ENCODE measurements around the gene ADCY4.

The ADCY4 gene

DNA sequence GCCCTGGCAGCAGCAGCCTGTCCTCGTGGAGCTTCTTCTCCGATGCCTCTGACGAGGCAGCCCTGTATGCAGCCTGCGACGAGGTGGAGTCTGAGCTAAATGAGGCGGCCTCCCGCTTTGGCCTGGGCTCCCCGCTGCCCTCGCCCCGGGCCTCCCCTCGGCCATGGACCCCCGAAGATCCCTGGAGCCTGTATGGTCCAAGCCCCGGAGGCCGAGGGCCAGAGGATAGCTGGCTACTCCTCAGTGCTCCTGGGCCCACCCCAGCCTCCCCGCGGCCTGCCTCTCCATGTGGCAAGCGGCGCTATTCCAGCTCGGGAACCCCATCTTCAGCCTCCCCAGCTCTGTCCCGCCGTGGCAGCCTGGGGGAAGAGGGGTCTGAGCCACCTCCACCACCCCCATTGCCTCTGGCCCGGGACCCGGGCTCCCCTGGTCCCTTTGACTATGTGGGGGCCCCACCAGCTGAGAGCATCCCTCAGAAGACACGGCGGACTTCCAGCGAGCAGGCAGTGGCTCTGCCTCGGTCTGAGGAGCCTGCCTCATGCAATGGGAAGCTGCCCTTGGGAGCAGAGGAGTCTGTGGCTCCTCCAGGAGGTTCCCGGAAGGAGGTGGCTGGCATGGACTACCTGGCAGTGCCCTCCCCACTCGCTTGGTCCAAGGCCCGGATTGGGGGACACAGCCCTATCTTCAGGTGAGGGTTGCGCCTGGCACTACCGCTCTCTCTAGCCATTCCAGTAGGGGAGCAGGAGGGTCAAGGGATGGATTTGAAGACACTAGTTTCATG, 35.2 kb upstream of the ADCY4 start:
- no peak overlapping the region for H3K9ac ChIP-seq (ENCODE audit: insufficient read length, low read depth)
- peaks cover 2% of the 10 kb centered on the region for H3K4me1 ChIP-seq (ENCODE audit: insufficient read depth, insufficient read length)
- no peaks in the 10 kb centered on the region for H3K9me3 ChIP-seq (ENCODE audit: insufficient read depth, low read length)
- no peaks in the 10 kb centered on the region for H3K27me3 ChIP-seq (ENCODE audit: insufficient read depth, insufficient read length)
- no peak for DNase-seq (ENCODE audit: low read depth, low spot score)
- no peak overlapping the region for H3K4me3 ChIP-seq (ENCODE audit: insufficient read length, low read depth)
- no peak for TF ChIP-seq YY1 (IDR thresholded peaks at IDR 0.05; ENCODE audit: insufficient read depth, insufficient read length)
- TF ChIP-seq ZNF274 (IDR thresholded peaks at IDR 0.05; ENCODE audit: low read depth, low read length), result no peak
- no peak for TF ChIP-seq SUZ12 (IDR thresholded peaks at IDR 0.05; ENCODE audit: extremely low read depth, insufficient read depth, insufficient read length)
- peaks cover 15% of the 10 kb centered on the region for H3K36me3 ChIP-seq (ENCODE audit: insufficient read depth, insufficient read length, low read length)

DNA sequence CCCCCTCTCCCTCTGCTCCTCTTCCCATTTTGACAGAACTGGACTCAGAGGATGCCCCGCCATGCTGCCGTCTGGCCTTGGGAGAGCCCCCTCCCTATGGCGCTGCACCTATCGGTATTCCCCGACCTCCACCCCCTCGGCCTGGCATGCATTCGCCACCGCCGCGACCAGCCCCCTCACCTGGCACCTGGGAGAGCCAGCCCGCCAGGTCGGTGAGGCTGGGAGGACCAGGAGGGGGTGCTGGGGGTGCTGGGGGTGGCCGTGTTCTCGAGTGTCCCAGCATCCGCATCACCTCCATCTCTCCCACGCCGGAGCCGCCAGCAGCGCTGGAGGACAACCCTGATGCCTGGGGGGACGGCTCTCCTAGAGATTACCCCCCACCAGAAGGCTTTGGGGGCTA, 34.6 kb upstream of the ADCY4 start:
- DNase-seq (ENCODE audit: low read depth, low spot score), result no peak
- Histone ChIP-seq H3K4me1 (ENCODE audit: insufficient read depth, insufficient read length) (peaks cover 2% of the 10 kb centered on the region), H3K4me3 (ENCODE audit: insufficient read length, low read depth) (no peak overlapping the region), H3K36me3 (ENCODE audit: insufficient read depth, insufficient read length, low read length) (peaks cover 15% of the 10 kb centered on the region), H3K9ac (ENCODE audit: insufficient read length, low read depth) (no peak overlapping the region), H3K27me3 (ENCODE audit: insufficient read depth, insufficient read length) (no peaks in the 10 kb centered on the region), H3K9me3 (ENCODE audit: insufficient read depth, low read length) (no peaks in the 10 kb centered on the region)
- no peak for TF ChIP-seq ZNF274 (IDR thresholded peaks at IDR 0.05; ENCODE audit: low read depth, low read length)
- no peak for TF ChIP-seq SUZ12 (IDR thresholded peaks at IDR 0.05; ENCODE audit: extremely low read depth, insufficient read depth, insufficient read length)
- no peak for TF ChIP-seq YY1 (IDR thresholded peaks at IDR 0.05; ENCODE audit: insufficient read depth, insufficient read length)

DNA sequence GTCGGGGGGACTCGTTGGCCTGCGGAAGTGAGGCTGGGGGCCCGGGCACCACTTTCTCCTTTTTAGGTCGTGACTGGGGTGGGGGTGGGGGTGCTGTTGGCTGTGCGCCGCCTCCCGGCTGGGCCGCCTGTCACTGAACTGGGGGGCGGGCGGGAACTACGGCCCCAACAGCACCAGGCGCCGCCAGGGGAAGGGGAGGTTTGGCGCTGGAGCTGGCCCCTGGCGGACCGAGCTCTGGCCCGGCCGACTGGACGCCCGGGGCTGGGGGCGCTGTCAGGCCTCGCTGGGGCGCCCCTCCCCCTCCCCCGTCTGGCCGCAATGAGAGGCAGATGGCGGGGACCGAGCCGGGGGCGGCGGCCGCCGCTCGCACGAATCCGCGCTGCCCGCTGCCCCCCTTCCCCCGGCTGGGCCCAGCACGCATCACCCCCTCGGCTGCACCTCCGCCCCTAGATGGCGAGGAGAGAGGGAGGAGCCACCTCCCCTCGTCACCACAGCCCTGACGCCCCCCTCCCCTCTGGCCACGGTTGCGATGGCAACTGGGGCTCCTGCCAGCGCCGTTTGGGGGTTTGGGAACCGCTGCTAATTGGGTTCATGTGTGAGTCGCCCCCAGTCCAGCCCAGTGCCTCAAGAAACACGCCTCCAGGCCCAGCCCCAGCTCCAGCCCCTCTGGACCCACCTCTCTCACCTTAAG, 33.8 kb upstream of the ADCY4 start:
- Histone ChIP-seq H3K27me3 (ENCODE audit: insufficient read depth, insufficient read length) (no peaks in the 10 kb centered on the region), H3K9ac (ENCODE audit: insufficient read length, low read depth) (peak overlapping the region; percentile 74), H3K36me3 (ENCODE audit: insufficient read depth, insufficient read length, low read length) (peaks cover 12% of the 10 kb centered on the region), H3K4me3 (ENCODE audit: insufficient read length, low read depth) (peak overlapping the region; percentile 40), H3K4me1 (ENCODE audit: insufficient read depth, insufficient read length) (peaks cover 2% of the 10 kb centered on the region), H3K9me3 (ENCODE audit: insufficient read depth, low read length) (no peaks in the 10 kb centered on the region)
- TF ChIP-seq YY1 (IDR thresholded peaks at IDR 0.05; ENCODE audit: insufficient read depth, insufficient read length), result no peak
- no peak for TF ChIP-seq ZNF274 (IDR thresholded peaks at IDR 0.05; ENCODE audit: low read depth, low read length)
- TF ChIP-seq SUZ12 (IDR thresholded peaks at IDR 0.05; ENCODE audit: extremely low read depth, insufficient read depth, insufficient read length), result no peak
- DNase-seq (ENCODE audit: low read depth, low spot score), result no peak

DNA sequence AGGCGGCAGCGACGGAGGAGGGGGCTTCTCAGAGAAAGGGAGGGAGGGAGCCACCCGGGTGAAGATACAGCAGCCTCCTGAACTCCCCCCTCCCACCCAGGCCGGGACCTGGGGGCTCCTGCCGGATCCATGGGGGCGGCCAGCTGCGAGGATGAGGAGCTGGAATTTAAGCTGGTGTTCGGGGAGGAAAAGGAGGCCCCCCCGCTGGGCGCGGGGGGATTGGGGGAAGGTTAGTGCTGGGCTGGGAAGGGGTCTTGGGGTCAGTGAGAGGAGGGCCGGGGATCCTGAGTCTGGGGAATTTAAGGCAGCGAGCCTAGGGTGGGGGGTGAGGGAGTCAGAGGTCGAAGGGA, 33.3 kb upstream of the ADCY4 start:
- H3K36me3 ChIP-seq (ENCODE audit: insufficient read depth, insufficient read length, low read length), result peaks cover 7% of the 10 kb centered on the region
- peaks cover 2% of the 10 kb centered on the region for H3K4me1 ChIP-seq (ENCODE audit: insufficient read depth, insufficient read length)
- no peaks in the 10 kb centered on the region for H3K27me3 ChIP-seq (ENCODE audit: insufficient read depth, insufficient read length)
- DNase-seq (ENCODE audit: low read depth, low spot score), result no peak
- H3K9ac ChIP-seq (ENCODE audit: insufficient read length, low read depth), result peak overlapping the region; percentile 74
- H3K4me3 ChIP-seq (ENCODE audit: insufficient read length, low read depth), result peak overlapping the region; percentile 40
- no peaks in the 10 kb centered on the region for H3K9me3 ChIP-seq (ENCODE audit: insufficient read depth, low read length)
- TF ChIP-seq ZNF274 (IDR thresholded peaks at IDR 0.05; ENCODE audit: low read depth, low read length) (no peak), SUZ12 (IDR thresholded peaks at IDR 0.05; ENCODE audit: extremely low read depth, insufficient read depth, insufficient read length) (no peak), YY1 (IDR thresholded peaks at IDR 0.05; ENCODE audit: insufficient read depth, insufficient read length) (no peak)

DNA sequence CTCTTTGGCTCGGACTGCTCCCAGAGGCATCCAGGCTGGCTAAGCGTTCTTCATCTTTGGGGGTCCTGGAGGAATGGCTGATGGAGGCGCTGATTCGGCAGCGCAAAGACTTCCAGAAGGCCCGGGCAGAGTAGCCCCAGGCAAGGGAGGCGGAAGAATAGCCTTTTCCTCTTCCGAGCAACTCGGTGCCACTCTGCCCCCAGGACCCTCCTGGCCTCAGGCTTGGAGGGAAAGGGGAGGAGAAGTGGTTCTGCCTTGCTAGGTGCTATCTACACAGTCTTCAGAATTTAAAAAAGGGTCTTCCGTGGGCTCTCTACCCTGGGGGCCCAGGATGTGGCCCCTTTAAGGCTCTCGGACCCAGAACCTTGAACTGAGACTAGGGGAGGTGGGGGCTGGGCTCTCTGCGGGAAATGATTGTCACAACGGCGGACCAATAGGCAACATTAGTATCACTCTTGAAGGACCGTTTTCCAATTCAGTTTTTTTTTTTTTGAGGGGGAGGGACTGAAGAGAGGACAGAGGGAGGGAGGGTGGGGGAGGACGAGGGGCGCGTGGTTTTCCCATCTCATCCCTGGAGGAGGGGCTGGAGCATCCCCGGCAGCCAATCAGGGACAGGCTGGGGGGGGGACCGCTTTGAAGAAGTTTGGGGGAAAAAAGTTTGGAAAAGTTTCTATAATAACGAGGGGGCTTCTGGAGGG, 32.8 kb upstream of the ADCY4 start, which contains the start of gene NFATC4:
Gene NFATC4 (plus strand): TSS at position 671 of the 698 bp plus-strand sequence. CDS start 157 bp downstream, outside the sequence.
- H3K4me3 ChIP-seq (ENCODE audit: insufficient read length, low read depth), result peak within 1 kb of the TSS; percentile 47
- H3K4me1 ChIP-seq (ENCODE audit: insufficient read depth, insufficient read length), result peaks cover 2% of the 10 kb centered on the region
- no peaks in the 10 kb centered on the region for H3K9me3 ChIP-seq (ENCODE audit: insufficient read depth, low read length)
- peaks cover 3% of the 10 kb centered on the region for H3K36me3 ChIP-seq (ENCODE audit: insufficient read depth, insufficient read length, low read length)
- TF ChIP-seq ZNF274 (IDR thresholded peaks at IDR 0.05; ENCODE audit: low read depth, low read length), result no peak
- no peak for TF ChIP-seq SUZ12 (IDR thresholded peaks at IDR 0.05; ENCODE audit: extremely low read depth, insufficient read depth, insufficient read length)
- TF ChIP-seq YY1 (IDR thresholded peaks at IDR 0.05; ENCODE audit: insufficient read depth, insufficient read length), result no peak
- H3K9ac ChIP-seq (ENCODE audit: insufficient read length, low read depth), result peak within 1 kb of the TSS; percentile 74
- DNase-seq (ENCODE audit: low read depth, low spot score), result peak; percentile 63
- H3K27me3 ChIP-seq (ENCODE audit: insufficient read depth, insufficient read length), result no peaks in the 10 kb centered on the region

DNA sequence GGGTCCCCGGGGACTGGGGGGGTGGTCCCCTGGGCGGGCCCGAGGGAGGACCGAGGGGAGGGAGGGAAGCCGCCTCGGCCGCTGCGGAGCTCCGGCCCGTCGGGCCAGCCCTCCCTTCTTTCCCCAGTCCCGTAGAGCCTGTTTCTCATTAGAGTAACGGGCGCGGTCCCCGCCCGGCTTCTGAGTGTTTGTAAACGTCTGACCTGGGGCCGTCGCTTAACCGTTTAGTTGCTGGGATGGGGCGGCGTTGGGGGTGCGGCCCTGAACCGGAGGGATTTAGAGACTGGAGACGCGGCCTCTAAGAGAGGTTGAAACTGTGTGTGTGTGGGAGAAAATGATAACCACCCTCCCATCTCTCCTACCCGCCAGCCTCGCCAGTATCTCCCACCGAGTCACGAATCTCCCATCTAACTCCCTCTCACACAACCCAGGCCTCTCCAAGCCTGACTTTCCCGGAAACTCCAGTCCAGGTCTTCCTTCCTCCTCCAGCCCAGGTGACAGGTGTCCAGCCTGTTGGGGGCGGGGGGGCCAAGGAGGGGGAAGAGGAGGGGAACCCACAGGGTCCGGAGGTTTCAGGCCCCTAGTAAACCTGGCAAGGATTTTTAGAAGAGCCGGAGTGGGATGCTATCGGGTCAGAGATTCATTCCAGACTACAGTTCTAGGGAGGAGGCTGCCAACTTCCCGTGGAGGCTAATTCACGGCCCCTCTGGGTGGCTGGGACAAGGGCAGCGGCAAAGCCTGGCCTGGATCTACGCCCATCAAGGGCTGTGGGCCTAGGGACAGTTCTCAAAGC, 32.0 kb upstream of the ADCY4 start:
- Histone ChIP-seq H3K4me3 (ENCODE audit: insufficient read length, low read depth) (peak overlapping the region; percentile 47), H3K9me3 (ENCODE audit: insufficient read depth, low read length) (no peaks in the 10 kb centered on the region), H3K36me3 (ENCODE audit: insufficient read depth, insufficient read length, low read length) (no peaks in the 10 kb centered on the region)

More for the DNA sequence above, 32.0 kb upstream of the ADCY4 start:
- peak; percentile 83 for DNase-seq (ENCODE audit: low read depth, low spot score)
- TF ChIP-seq ZNF274 (IDR thresholded peaks at IDR 0.05; ENCODE audit: low read depth, low read length) (no peak), SUZ12 (IDR thresholded peaks at IDR 0.05; ENCODE audit: extremely low read depth, insufficient read depth, insufficient read length) (no peak), YY1 (IDR thresholded peaks at IDR 0.05; ENCODE audit: insufficient read depth, insufficient read length) (no peak)
- peaks cover 2% of the 10 kb centered on the region for H3K4me1 ChIP-seq (ENCODE audit: insufficient read depth, insufficient read length)
- peak overlapping the region; percentile 74 for H3K9ac ChIP-seq (ENCODE audit: insufficient read length, low read depth)
- H3K27me3 ChIP-seq (ENCODE audit: insufficient read depth, insufficient read length), result no peaks in the 10 kb centered on the region

Measured in NT2/D1 (cell line).